Neural cell (in vitro differentiated cells): ENCODE measurements around the gene CEP97. TPM values are rescaled to one million over a fixed set of nuclear protein-coding genes. Genes with fewer than 3 reads are reported as not detected.

Experiments
- H2AFZ ChIP-seq: fragments of 200-600, 300-800 bp; sonication (generic), shearing (Covaris generic); 2 replicates; pipeline ENCODE4 v1.6.0; 2014; ENCODE audit warnings: low read depth, mild to moderate bottlenecking, antibody characterized with exemption, low read length, moderate library complexity
- H3F3A ChIP-seq: fragments of 200-600 bp; shearing (Covaris generic); 2 replicates; pipeline ENCODE4 v1.6.1; 2016; ENCODE audit warnings: mild to moderate bottlenecking, moderate library complexity, mixed read lengths, antibody characterized with exemption, low read length; ENCODE audit not compliant: insufficient read depth, poor library complexity, severe bottlenecking
- H3K27ac ChIP-seq: fragments of 200-600, 300-800 bp; sonication (generic), shearing (Covaris generic); 2 replicates; pipeline ENCODE4 v1.5.1; 2014; ENCODE audit warnings: mild to moderate bottlenecking, low read length, moderate library complexity
- H3K27me3 ChIP-seq: fragments of 300-800, 200-600 bp; sonication (generic), shearing (Covaris generic); 2 replicates; pipeline ENCODE4 v1.6.0; 2014; ENCODE audit warnings: mild to moderate bottlenecking, low read depth, low read length, moderate library complexity; ENCODE audit not compliant: insufficient read depth
- H3K36me3 ChIP-seq: fragments of 300-800, 200-600 bp; sonication (generic), shearing (Covaris generic); 2 replicates; pipeline ENCODE4 v1.5.1; 2014; ENCODE audit warnings: mild to moderate bottlenecking, antibody characterized with exemption, low read length, moderate library complexity; ENCODE audit not compliant: insufficient read depth
- H3K4me2 ChIP-seq: fragments of 300-800, 200-600 bp; sonication (generic), shearing (Covaris generic); 2 replicates; pipeline ENCODE4 v1.6.0; 2014; ENCODE audit warnings: mild to moderate bottlenecking, low read length
- H3K4me3 ChIP-seq: fragments of 300-800, 200-600 bp; sonication (generic), shearing (Covaris generic); 2 replicates; pipeline ENCODE4 v1.5.1; 2014; ENCODE audit warnings: mild to moderate bottlenecking, low read length, moderate library complexity
- H3K79me2 ChIP-seq: fragments of 200-600 bp; shearing (Covaris generic); replicated peaks from 2 replicates; pipeline ENCODE4 v1.6.0; 2014; ENCODE audit warnings: mild to moderate bottlenecking, low read length, moderate library complexity; ENCODE audit not compliant: insufficient read depth
- H3K9ac ChIP-seq: fragments of 300-800, 200-600 bp; sonication (generic), shearing (Covaris generic); 2 replicates; pipeline ENCODE4 v1.6.1; 2016; ENCODE audit warnings: mild to moderate bottlenecking, low read length, mixed read lengths
- H3K9me2 ChIP-seq: fragments of 200-600 bp; shearing (Covaris generic); 2 replicates; pipeline ENCODE4 v1.6.1; 2016; ENCODE audit warnings: mild to moderate bottlenecking, low read length, mixed read lengths; ENCODE audit not compliant: insufficient read depth
- H3K9me3 ChIP-seq: fragments of 200-600, 300-800 bp; sonication (generic), shearing (Covaris generic); 2 replicates; pipeline ENCODE4 v1.6.1; 2016; ENCODE audit warnings: mild to moderate bottlenecking, mixed run types, low read length, moderate library complexity, mixed read lengths
- H4K20me1 ChIP-seq: fragments of 200-600 bp; shearing (Covaris generic); 2 replicates; pipeline ENCODE4 v1.6.1; 2016; ENCODE audit warnings: mild to moderate bottlenecking, mixed run types; ENCODE audit not compliant: insufficient read depth
- EP300 ChIP-seq: fragments of 450-650 bp; conservative IDR thresholded peaks from 2 replicates; pipeline ENCODE4 v1.6.1; 2014; ENCODE audit warnings: antibody characterized with exemption, mild to moderate bottlenecking, moderate library complexity; ENCODE audit not compliant: poor library complexity, severe bottlenecking
- EZH2 ChIP-seq: fragments of 200-600, 300-800 bp; shearing (Covaris generic), sonication (generic); IDR thresholded peaks from 2 replicates; pipeline ENCODE4 v1.6.1; 2014; ENCODE audit warnings: antibody characterized with exemption, low read length, borderline replicate concordance, mild to moderate bottlenecking; ENCODE audit not compliant: insufficient read depth, poor library complexity, severe bottlenecking
- MXI1 ChIP-seq: fragments of 450-650 bp; conservative IDR thresholded peaks from 2 replicates; pipeline ENCODE4 v1.6.1; 2014; ENCODE audit warnings: antibody characterized with exemption, mild to moderate bottlenecking; ENCODE audit not compliant: poor library complexity, severe bottlenecking
- POLR2AphosphoS5 ChIP-seq: IDR thresholded peaks from 2 replicates; pipeline ENCODE4 v1.6.1; 2012
- RAD21 ChIP-seq: fragments of 450-650 bp; conservative IDR thresholded peaks from 2 replicates; pipeline ENCODE4 v1.6.1; 2014; ENCODE audit warnings: antibody characterized with exemption, mild to moderate bottlenecking, moderate library complexity
- SMC3 ChIP-seq: fragments of 450-650 bp; conservative IDR thresholded peaks from 2 replicates; pipeline ENCODE4 v1.6.1; 2014; ENCODE audit warnings: antibody characterized with exemption, mild to moderate bottlenecking, moderate library complexity; ENCODE audit not compliant: poor library complexity
- TAF1 ChIP-seq: IDR thresholded peaks from 2 replicates; pipeline ENCODE4 v1.6.1; 2012; ENCODE audit warnings: low read depth
- polyA plus RNA-seq: library from polyadenylated mRNA; depleted of rRNA; stranded (reverse); fragments of >200 nt; gene quantifications from 2 replicates; pipeline ENCODE4 v1.2.3, GENCODE V29; 2014
- TF ChIP-seq, protein P1 (sequence below): IDR thresholded peaks from 2 replicates; pipeline ENCODE4 v1.6.1; 2012; ENCODE audit warnings: borderline replicate concordance
- TF ChIP-seq, protein P2 (sequence below): fragments of 450-650 bp; IDR thresholded peaks from 2 replicates; pipeline ENCODE4 v1.5.1; 2014; ENCODE audit warnings: antibody characterized with exemption, mild to moderate bottlenecking, moderate library complexity; ENCODE audit not compliant: poor library complexity, severe bottlenecking

Gene CEP97
- polyA plus RNA-seq, 1 donor from 2014 or later, result 52.9 TPM

DNA sequence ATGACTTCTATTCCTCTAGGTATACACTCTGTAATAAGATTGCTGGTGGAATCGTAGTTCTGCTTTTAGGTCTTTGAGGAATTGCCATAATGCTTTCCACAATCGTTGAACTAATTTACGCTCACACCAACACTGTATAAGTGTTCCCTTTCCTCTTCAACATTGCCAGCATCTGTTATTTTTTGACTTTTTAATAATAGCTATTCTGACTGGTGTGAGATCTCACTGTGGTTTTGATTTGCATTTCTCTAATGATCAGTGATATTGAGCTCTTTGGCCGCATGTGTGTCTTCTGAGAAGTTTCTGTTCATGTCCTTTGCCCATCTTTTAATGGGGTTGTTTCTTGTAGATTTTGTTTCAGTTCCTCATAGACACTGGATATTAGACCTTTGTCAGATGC lies 67.4 kb downstream of the CEP97 start:
- Histone ChIP-seq H3K36me3 (peaks cover 25% of the 10 kb centered on the region), H3K9me3 (peaks cover 3% of the 10 kb centered on the region), H3F3A (no peaks in the 10 kb centered on the region), H3K79me2 (no peaks in the 10 kb centered on the region), H2AFZ (no peak overlapping the region), H3K4me3 (no peak overlapping the region), H4K20me1 (no peaks in the 10 kb centered on the region), H3K4me2 (no peak overlapping the region), H3K9ac (no peak overlapping the region), H3K27ac (no peak overlapping the region), H3K9me2 (no peaks in the 10 kb centered on the region), H3K27me3 (no peaks in the 10 kb centered on the region)
- TF ChIP-seq RAD21 (no peak), MXI1 (no peak), SMC3 (no peak), TAF1 (no peak), EZH2 (no peak), POLR2AphosphoS5 (no peak), EP300 (no peak)
- TF ChIP-seq, protein P1, sequence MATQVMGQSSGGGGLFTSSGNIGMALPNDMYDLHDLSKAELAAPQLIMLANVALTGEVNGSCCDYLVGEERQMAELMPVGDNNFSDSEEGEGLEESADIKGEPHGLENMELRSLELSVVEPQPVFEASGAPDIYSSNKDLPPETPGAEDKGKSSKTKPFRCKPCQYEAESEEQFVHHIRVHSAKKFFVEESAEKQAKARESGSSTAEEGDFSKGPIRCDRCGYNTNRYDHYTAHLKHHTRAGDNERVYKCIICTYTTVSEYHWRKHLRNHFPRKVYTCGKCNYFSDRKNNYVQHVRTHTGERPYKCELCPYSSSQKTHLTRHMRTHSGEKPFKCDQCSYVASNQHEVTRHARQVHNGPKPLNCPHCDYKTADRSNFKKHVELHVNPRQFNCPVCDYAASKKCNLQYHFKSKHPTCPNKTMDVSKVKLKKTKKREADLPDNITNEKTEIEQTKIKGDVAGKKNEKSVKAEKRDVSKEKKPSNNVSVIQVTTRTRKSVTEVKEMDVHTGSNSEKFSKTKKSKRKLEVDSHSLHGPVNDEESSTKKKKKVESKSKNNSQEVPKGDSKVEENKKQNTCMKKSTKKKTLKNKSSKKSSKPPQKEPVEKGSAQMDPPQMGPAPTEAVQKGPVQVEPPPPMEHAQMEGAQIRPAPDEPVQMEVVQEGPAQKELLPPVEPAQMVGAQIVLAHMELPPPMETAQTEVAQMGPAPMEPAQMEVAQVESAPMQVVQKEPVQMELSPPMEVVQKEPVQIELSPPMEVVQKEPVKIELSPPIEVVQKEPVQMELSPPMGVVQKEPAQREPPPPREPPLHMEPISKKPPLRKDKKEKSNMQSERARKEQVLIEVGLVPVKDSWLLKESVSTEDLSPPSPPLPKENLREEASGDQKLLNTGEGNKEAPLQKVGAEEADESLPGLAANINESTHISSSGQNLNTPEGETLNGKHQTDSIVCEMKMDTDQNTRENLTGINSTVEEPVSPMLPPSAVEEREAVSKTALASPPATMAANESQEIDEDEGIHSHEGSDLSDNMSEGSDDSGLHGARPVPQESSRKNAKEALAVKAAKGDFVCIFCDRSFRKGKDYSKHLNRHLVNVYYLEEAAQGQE, result no peak
- TF ChIP-seq, protein P2, sequence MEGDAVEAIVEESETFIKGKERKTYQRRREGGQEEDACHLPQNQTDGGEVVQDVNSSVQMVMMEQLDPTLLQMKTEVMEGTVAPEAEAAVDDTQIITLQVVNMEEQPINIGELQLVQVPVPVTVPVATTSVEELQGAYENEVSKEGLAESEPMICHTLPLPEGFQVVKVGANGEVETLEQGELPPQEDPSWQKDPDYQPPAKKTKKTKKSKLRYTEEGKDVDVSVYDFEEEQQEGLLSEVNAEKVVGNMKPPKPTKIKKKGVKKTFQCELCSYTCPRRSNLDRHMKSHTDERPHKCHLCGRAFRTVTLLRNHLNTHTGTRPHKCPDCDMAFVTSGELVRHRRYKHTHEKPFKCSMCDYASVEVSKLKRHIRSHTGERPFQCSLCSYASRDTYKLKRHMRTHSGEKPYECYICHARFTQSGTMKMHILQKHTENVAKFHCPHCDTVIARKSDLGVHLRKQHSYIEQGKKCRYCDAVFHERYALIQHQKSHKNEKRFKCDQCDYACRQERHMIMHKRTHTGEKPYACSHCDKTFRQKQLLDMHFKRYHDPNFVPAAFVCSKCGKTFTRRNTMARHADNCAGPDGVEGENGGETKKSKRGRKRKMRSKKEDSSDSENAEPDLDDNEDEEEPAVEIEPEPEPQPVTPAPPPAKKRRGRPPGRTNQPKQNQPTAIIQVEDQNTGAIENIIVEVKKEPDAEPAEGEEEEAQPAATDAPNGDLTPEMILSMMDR, result no peak

DNA sequence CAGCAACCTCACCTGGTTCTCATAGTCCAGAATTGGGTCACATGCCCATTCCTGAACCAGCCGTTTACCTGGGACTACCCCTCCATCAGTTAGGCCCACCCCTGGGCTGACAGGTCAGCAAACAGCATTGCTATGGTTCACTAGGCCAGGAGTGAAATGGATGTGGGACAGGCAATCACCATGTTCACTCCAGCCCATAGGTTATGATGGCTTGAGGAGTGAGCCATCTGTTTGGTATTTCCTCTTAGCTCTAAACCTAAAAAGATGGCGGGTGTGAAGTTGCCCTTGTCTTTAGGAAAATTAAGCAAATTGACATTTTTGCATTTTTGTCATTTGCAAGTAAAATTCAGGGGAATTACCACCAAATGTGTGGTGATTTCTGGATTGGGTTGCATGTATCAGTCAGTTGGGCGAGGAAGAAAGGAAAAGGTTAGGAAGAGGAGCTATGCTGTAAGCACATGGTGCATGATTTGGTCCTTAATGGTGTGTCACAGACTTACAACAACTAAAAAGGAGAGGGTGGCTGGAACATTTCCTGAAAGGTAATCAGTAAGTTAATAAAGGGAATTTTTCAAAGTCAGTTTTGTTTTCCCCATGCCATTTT lies 71.8 kb downstream of the CEP97 start:
- H3K27ac ChIP-seq, result no peak overlapping the region
- no peaks in the 10 kb centered on the region for H3F3A ChIP-seq
- no peaks in the 10 kb centered on the region for H3K9me2 ChIP-seq

More for the DNA sequence above, 71.8 kb downstream of the CEP97 start:
- H3K9ac ChIP-seq, result no peak overlapping the region
- no peaks in the 10 kb centered on the region for H3K79me2 ChIP-seq
- no peak overlapping the region for H2AFZ ChIP-seq
- H3K27me3 ChIP-seq, result no peaks in the 10 kb centered on the region
- no peaks in the 10 kb centered on the region for H4K20me1 ChIP-seq
- H3K4me2 ChIP-seq, result no peak overlapping the region
- H3K4me3 ChIP-seq, result no peak overlapping the region
- H3K9me3 ChIP-seq, result peaks cover 3% of the 10 kb centered on the region
- TF ChIP-seq EP300 (no peak), TAF1 (no peak), EZH2 (no peak), SMC3 (no peak), POLR2AphosphoS5 (no peak), RAD21 (no peak), MXI1 (no peak)
- TF ChIP-seq, protein P2, result no peak
- TF ChIP-seq, protein P1, result no peak
- H3K36me3 ChIP-seq, result peaks cover 12% of the 10 kb centered on the region
